Lung (tissue), 12 donors: ENCODE data around the gene NHS. TPM values are rescaled to one million over a fixed set of nuclear protein-coding genes. Genes with fewer than 3 reads are reported as not detected.

ENCODE experiments used
- ATAC-seq: fragments of 200-7000 bp; cut with Tn5 transposase; one replicate; pipeline ENCODE4 v1.9.1; 2020; ENCODE audit warnings: moderate number of reproducible peaks; ENCODE audit not compliant: insufficient read depth, low FRiP score
- DNase-seq, 3 donors: peaks; one replicate each; pipeline ENCODE4 v3.0.0-alpha.2; 2013 to 2017
- H3K27ac ChIP-seq, 2 donors: one replicate each; pipeline ENCODE4 v1.5.1; 2013; ENCODE audit warnings: mild to moderate bottlenecking in 2 of 2, moderate library complexity in 2 of 2, control low read depth in 1 of 2, inconsistent platforms in 1 of 2, low read depth in 1 of 2, low read length in 1 of 2
- H3K27me3 ChIP-seq, 3 donors: one replicate each; pipeline ENCODE4 v1.5.1; 2013; ENCODE audit warnings: low read length in 2 of 3; ENCODE audit not compliant: control insufficient read depth in 3 of 3, insufficient read depth in 3 of 3
- H3K36me3 ChIP-seq, 4 donors: one replicate each; pipeline ENCODE4 v1.5.1; 2013; ENCODE audit warnings: low read length in 4 of 4, mild to moderate bottlenecking in 1 of 4, moderate library complexity in 1 of 4; ENCODE audit not compliant: control insufficient read depth in 4 of 4, insufficient read depth in 4 of 4
- H3K4me1 ChIP-seq, 5 donors: one replicate each; pipeline ENCODE4 v1.5.1; 2013; ENCODE audit warnings: low read length in 5 of 5, mild to moderate bottlenecking in 2 of 5, moderate library complexity in 1 of 5; ENCODE audit not compliant: control insufficient read depth in 5 of 5, insufficient read depth in 5 of 5
- H3K4me3 ChIP-seq: one replicate; pipeline ENCODE4 v1.5.1; 2013; ENCODE audit warnings: mild to moderate bottlenecking, control low read depth, moderate library complexity
- H3K9ac ChIP-seq, 2 donors: one replicate each; pipeline ENCODE4 v1.5.1; 2013; ENCODE audit warnings: low read length in 2 of 2, control low read depth in 1 of 2; ENCODE audit not compliant: insufficient read depth in 1 of 2
- H3K9me3 ChIP-seq, 4 donors: one replicate each; pipeline ENCODE4 v1.5.1; 2013; ENCODE audit warnings: low read length in 3 of 4, mild to moderate bottlenecking in 1 of 4, moderate library complexity in 1 of 4; ENCODE audit not compliant: control insufficient read depth in 4 of 4, insufficient read depth in 3 of 4
- WGBS, 2 donors: extraction: QIAGEN DNeasy Blood & Tissue Kit; methylation state at CpG; one replicate each; pipeline ENCODE4 v1.1.7; 2013; 5-methylcytosine and 5-hydroxymethylcytosine counted together
- polyA plus RNA-seq, 2 donors: library from polyadenylated mRNA; stranded (reverse); fragments of 200-250 nt; gene quantifications; one replicate each; pipeline ENCODE4 v1.2.1, GENCODE V29; 2013
- total RNA-seq, 2 donors: library from RNA; depleted of rRNA in 1 of 2; stranded (reverse); fragments of >200 nt in 1 of 2; gene quantifications; one replicate each; pipeline ENCODE4 v1.2.1, GENCODE V29; 2014 to 2021
- TF ChIP-seq, protein P1 (sequence below): IDR thresholded peaks from 2 replicates; pipeline ENCODE4 v1.5.1; 2012; ENCODE audit warnings: mild to moderate bottlenecking; ENCODE audit errors: control extremely low read depth, extremely low read depth
- donor health status: control.
- donor health status: control.
- donor health status: Bipolar disorder and iron deficiency.
- donor health status: healthy.
- donor health status: DM: yes; HTN: yes; CAD: no.

NHS gene
- total and polyA plus RNA-seq, 4 donors = 0.46 to 2.0 (median 1.4) TPM

DNA sequence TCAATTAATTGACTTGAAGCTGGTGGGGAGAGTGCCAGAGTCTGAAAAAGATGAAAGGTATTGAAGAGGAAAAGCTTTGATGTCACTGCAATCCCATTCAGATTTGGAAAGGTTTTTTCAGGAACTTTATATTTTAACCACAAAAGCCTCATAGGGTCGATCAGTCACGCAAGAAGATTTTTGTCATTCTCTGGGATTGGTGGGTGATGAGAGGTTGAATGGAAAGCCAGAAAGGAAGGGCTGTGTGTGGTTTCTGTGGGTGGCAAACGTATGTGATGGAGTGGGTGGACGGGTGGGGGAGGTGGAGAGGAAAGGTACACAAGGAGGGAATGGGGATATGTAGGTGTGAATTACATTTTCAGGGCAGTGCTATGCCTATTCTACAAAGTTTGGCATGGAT, 188.5 kb downstream of the NHS start:
- H3K36me3 ChIP-seq = no peaks in the 10 kb centered on the region
- H3K4me3 ChIP-seq = no peak overlapping the region
- DNase-seq (no peak), ATAC-seq (no peak)
- peaks cover 0 to 17% (median 6%) of the 10 kb centered on the region in 5 donors for H3K4me1 ChIP-seq
- TF ChIP-seq, protein P1, sequence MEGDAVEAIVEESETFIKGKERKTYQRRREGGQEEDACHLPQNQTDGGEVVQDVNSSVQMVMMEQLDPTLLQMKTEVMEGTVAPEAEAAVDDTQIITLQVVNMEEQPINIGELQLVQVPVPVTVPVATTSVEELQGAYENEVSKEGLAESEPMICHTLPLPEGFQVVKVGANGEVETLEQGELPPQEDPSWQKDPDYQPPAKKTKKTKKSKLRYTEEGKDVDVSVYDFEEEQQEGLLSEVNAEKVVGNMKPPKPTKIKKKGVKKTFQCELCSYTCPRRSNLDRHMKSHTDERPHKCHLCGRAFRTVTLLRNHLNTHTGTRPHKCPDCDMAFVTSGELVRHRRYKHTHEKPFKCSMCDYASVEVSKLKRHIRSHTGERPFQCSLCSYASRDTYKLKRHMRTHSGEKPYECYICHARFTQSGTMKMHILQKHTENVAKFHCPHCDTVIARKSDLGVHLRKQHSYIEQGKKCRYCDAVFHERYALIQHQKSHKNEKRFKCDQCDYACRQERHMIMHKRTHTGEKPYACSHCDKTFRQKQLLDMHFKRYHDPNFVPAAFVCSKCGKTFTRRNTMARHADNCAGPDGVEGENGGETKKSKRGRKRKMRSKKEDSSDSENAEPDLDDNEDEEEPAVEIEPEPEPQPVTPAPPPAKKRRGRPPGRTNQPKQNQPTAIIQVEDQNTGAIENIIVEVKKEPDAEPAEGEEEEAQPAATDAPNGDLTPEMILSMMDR = no peak
- peaks cover 0 to 50% (median 7%) of the 10 kb centered on the region in 3 donors for H3K27me3 ChIP-seq
- 17 to 43% methylated on average over 4 of the region's 4 CpGs for WGBS, 2 donors
- peaks cover 0 to 5% (median 0%) of the 10 kb centered on the region in 4 donors for H3K9me3 ChIP-seq
- H3K9ac ChIP-seq = no peak overlapping the region
- H3K27ac ChIP-seq = no peak overlapping the region

DNA sequence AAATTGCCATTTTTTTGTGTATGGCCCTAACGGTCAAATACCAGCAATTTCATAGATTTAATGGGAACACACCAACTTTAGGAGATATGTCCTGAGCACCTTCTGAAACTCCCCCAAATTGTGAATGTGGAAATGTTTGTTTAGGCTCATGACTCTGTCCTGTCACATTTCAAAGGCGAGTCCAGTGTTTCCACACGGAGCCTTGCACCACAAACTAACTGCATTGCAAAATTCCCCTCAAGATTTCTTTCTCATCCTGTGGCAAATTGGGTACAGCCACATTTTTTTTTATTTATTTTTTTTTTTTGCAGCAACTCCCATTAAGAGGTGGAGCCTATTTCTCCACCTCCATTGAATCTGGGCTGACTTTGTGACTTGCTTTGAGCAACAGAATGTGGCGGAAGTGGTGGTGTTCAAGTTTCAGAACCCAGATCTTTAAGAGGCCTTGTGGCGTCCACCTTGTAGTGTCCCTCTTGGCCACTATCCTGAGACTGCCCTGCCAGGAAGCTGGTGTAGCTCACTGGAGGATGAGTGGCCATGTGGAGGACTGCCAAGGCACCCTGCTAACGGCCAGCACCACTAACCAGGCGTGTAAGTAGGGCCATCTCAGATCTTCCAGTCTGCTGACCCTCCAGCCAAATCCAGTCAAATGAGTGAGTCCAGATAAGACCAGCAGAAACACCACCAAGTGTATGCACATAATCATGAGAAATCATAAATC, 189.8 kb downstream of the NHS start:
- Histone ChIP-seq H3K27ac (no peak overlapping the region), H3K4me1 (peaks cover 0 to 10% (median 6%) of the 10 kb centered on the region in 5 donors), H3K27me3 (peaks cover 0 to 41% (median 5%) of the 10 kb centered on the region in 3 donors), H3K4me3 (no peak overlapping the region), H3K9me3 (peaks cover 0 to 5% (median 0%) of the 10 kb centered on the region in 4 donors), H3K36me3 (no peaks in the 10 kb centered on the region), H3K9ac (no peak overlapping the region)
- ATAC-seq (no peak), DNase-seq (peak in 1 of 3 donors; percentile 29)
- TF ChIP-seq, protein P1 = no peak
- 30 to 59% methylated on average over 7 of the region's 7 CpGs for WGBS, 2 donors

DNA sequence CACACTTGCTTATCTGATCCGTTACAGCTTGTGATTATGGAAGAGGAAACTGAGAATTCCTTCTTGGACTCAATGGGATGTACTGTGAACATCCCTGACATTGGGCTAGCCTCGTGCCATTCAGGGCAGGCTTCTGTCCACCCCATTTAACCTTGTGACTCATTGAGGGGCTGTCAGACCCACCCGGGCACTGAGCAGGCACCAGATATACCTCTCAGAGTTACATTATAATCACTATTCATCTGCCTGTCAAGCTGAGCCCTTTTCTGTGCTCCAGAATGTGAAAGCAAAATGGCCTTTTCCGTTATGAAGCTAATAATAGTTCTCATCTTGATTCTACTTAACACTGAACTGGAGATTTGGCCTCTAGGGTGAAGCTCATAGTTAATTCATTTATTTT, 191.7 kb downstream of the NHS start:
- ATAC-seq = no peak
- Histone ChIP-seq H3K4me1 (peaks cover 0 to 8% (median 3%) of the 10 kb centered on the region in 5 donors), H3K4me3 (no peak overlapping the region), H3K9me3 (peaks cover 0 to 5% (median 0%) of the 10 kb centered on the region in 4 donors), H3K36me3 (no peaks in the 10 kb centered on the region), H3K27ac (no peak overlapping the region), H3K9ac (no peak overlapping the region), H3K27me3 (peaks cover 0 to 32% (median 5%) of the 10 kb centered on the region in 3 donors)
- no peak for DNase-seq
- TF ChIP-seq, protein P1 = no peak
- WGBS, 2 donors = 50 to 74% methylated on average over 4 of the region's 4 CpGs
